ENCODE measurements around the gene ARMC7. TPM values are rescaled to one million over a fixed set of nuclear protein-coding genes. Genes with fewer than 3 reads are reported as not detected.

The ARMC7 gene
- total RNA-seq: 1 to 10 TPM in 2 of 4 donors, under 1 TPM in 2; 0.29 to 9.2 (median 2.0) TPM

- intact Hi-C loops (cut with DNase I; ENCODE audit: low total_unique reads): no loop called here
Observed at GRCh38 chr17:75109407-75110233, at the start of gene ARMC7. TSS of gene ARMC7 (plus strand) at chr17:75109969. CDS start at chr17:75110289, 320 bp downstream.

GRCh38 chr17:75060434-75061054, 49.2 kb upstream of the ARMC7 start:
- H3K36me3 ChIP-seq: no peaks in the 10 kb centered on the region
- no peak for DNase-seq
- H3K4me3 ChIP-seq: no peak overlapping the region
- no peak for TF ChIP-seq CTCF (IDR thresholded peaks at IDR 0.05)
- TF ChIP-seq POLR2A (IDR thresholded peaks at IDR 0.05): no peak
- H3K27me3 ChIP-seq: no peaks in the 10 kb centered on the region
- intact Hi-C loops (cut with DNase I; ENCODE audit: low total_unique reads): no loop called here
- peak overlapping the region; percentile 63 to 68 for H3K27ac ChIP-seq
- H3K4me1 ChIP-seq: no peaks in the 10 kb centered on the region
- H3K9me3 ChIP-seq: no peaks in the 10 kb centered on the region

More at GRCh38 chr17:75109407-75110233, at the start of gene ARMC7:
- peak within 1 kb of the TSS; percentile 55 to 85 for H3K27ac ChIP-seq
- TF ChIP-seq CTCF (IDR thresholded peaks at IDR 0.05) (peak in 1 of 4 experiments; percentile 25), POLR2A (IDR thresholded peaks at IDR 0.05) (peak in 1 of 2 donors; percentile 62)
- no peaks in the 10 kb centered on the region for H3K9me3 ChIP-seq
- H3K4me3 ChIP-seq: peak within 1 kb of the TSS; percentile 69 to 98
- H3K27me3 ChIP-seq: no peaks in the 10 kb centered on the region
- no peaks in the 10 kb centered on the region for H3K36me3 ChIP-seq
- H3K4me1 ChIP-seq: peaks cover 0 to 18% of the 10 kb centered on the region in 2 donors
- peak; percentile 84 to 86 for DNase-seq

- intact Hi-C loops (cut with DNase I; ENCODE audit: low total_unique reads): no loop called here
- Histone ChIP-seq H3K9me3 (no peaks in the 10 kb centered on the region), H3K27me3 (no peaks in the 10 kb centered on the region), H3K36me3 (no peaks in the 10 kb centered on the region), H3K27ac (peak overlapping the region; percentile 63 to 68), H3K4me3 (no peak overlapping the region), H3K4me1 (no peaks in the 10 kb centered on the region)
- no peak for DNase-seq
- TF ChIP-seq CTCF (IDR thresholded peaks at IDR 0.05) (no peak), POLR2A (IDR thresholded peaks at IDR 0.05) (no peak)
Observed at GRCh38 chr17:75061055-75061438, 48.7 kb upstream of the ARMC7 start.

- TF ChIP-seq POLR2A (IDR thresholded peaks at IDR 0.05) (no peak), CTCF (IDR thresholded peaks at IDR 0.05) (no peak)
- H3K4me1 ChIP-seq: no peaks in the 10 kb centered on the region
- H3K27ac ChIP-seq: no peak overlapping the region
- H3K27me3 ChIP-seq: no peaks in the 10 kb centered on the region
- no peak overlapping the region for H3K4me3 ChIP-seq
- intact Hi-C loops (cut with DNase I; ENCODE audit: low total_unique reads): no loop called here
- no peaks in the 10 kb centered on the region for H3K9me3 ChIP-seq
- no peaks in the 10 kb centered on the region for H3K36me3 ChIP-seq
- no peak for DNase-seq
Observed at GRCh38 chr17:75061618-75062017, 48.2 kb upstream of the ARMC7 start.

- Histone ChIP-seq H3K27ac (no peak overlapping the region), H3K9me3 (no peaks in the 10 kb centered on the region), H3K4me3 (no peak overlapping the region), H3K36me3 (no peaks in the 10 kb centered on the region), H3K27me3 (no peaks in the 10 kb centered on the region), H3K4me1 (no peaks in the 10 kb centered on the region)
- intact Hi-C loops (cut with DNase I; ENCODE audit: low total_unique reads): no loop called here
- no peak for DNase-seq
- TF ChIP-seq CTCF (IDR thresholded peaks at IDR 0.05) (no peak), POLR2A (IDR thresholded peaks at IDR 0.05) (no peak)
Observed at GRCh38 chr17:75063201-75063600, 46.6 kb upstream of the ARMC7 start.

Data from uterus (tissue), 4 donors.